ENCODE data around the gene GBX2. TPM values are rescaled to one million over a fixed set of nuclear protein-coding genes. Genes with fewer than 3 reads are reported as not detected.

The GBX2 gene
- total RNA-seq, 4 donors from 2014 or later, result 0.13 TPM; not detected in 3

DNA sequence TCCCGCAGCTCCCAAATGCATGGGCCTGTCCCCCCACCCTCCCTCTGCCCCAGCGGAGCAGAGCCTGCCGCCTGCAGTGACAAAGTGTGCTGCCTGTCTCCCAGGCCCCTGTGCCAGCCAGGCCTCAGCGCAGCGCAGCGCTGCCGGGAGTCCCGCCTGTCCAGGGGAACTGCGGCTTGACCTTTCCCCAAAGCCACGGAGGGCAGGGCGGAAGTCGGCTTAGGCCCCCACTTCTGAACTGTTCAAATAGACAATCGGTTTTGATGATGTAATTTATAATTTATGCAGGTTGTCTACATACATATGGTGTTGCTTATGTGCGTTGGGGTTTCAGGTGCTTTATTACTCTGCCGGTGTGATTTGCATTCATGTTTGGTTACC lies 7.1 kb downstream of the GBX2 start:
- peak in 1 of 2 donors; percentile 69 for DNase-seq (ENCODE audit: low spot score in 2 of 2)
- H3K4me3 ChIP-seq (ENCODE audit: low read depth, poor library complexity, severe bottlenecking), result no peak overlapping the region
- TF ChIP-seq, protein P1, sequence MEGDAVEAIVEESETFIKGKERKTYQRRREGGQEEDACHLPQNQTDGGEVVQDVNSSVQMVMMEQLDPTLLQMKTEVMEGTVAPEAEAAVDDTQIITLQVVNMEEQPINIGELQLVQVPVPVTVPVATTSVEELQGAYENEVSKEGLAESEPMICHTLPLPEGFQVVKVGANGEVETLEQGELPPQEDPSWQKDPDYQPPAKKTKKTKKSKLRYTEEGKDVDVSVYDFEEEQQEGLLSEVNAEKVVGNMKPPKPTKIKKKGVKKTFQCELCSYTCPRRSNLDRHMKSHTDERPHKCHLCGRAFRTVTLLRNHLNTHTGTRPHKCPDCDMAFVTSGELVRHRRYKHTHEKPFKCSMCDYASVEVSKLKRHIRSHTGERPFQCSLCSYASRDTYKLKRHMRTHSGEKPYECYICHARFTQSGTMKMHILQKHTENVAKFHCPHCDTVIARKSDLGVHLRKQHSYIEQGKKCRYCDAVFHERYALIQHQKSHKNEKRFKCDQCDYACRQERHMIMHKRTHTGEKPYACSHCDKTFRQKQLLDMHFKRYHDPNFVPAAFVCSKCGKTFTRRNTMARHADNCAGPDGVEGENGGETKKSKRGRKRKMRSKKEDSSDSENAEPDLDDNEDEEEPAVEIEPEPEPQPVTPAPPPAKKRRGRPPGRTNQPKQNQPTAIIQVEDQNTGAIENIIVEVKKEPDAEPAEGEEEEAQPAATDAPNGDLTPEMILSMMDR (IDR thresholded peaks at IDR 0.05), result no peak
- no peak for TF ChIP-seq POLR2A (IDR thresholded peaks at IDR 0.05)
- intact Hi-C loops (cut with DNase I; ENCODE audit: low total_unique reads), result no loop called here
- WGBS, 2 donors, result 63 to 76% methylated on average over 14 of the region's 15 CpGs

DNA sequence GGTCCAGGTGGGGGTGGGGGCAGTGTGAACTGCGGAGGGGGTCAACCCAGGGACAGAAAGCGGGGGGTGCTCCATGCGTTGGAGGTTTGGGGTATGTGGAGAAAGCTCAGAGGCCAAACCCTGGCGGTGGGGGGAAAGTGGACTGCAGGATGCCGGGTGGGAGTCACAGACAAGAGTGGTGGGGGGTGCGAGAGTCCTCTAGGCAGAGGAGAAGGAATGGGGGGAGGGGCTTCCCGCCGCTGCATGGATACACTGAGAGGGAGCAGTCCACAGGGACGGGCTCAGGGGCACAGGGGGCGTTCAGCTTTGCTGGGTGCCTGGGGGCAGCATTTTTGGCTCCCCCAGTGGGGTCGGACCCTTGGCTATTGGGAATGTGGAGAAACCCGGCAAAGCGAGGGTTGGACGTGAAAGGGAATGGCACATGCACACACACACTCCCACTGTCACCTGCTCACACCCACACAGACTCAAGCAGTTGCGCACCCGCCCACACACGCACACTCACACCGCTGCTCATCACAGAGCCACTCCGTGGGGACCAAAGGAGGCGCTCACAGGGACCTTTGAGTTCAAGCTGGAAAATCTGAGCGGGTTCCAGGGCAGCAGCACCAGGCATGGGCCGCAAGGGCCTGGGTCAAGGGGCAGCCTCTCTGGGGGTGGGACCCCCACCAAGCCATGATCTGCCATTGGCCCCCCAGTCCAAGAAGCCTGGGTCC lies 7.7 kb downstream of the GBX2 start:
- H3K4me3 ChIP-seq (ENCODE audit: low read depth, poor library complexity, severe bottlenecking), result no peak overlapping the region
- WGBS, 2 donors, result 49 to 60% methylated on average over 22 of the region's 22 CpGs
- intact Hi-C loops (cut with DNase I; ENCODE audit: low total_unique reads), result no loop called here
- DNase-seq (ENCODE audit: low spot score in 2 of 2), result peak in 1 of 2 donors; percentile 78
- TF ChIP-seq, protein P1 (IDR thresholded peaks at IDR 0.05), result no peak
- no peak for TF ChIP-seq POLR2A (IDR thresholded peaks at IDR 0.05)

DNA sequence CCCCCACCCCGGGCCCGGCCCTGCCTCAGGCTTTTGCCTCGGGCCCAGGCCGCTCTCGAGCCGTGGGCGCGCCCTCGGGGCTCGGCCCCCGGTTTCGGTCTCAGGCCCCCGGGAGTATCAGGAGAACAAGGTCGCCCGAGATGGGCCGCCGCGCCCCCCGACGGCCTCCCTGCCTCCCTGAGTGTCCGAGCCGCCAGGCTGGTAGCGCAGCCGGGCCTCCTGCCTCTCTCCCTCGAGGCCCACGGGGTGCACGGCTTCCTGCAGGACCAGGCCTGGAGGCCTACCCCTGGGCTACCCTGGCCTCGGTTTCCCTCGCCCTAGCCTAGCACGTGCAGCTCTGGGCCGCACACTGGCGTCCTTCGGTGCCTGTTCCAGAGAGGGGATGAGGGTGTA lies 8.4 kb downstream of the GBX2 start:
- DNase-seq (ENCODE audit: low spot score in 2 of 2), result peak in 1 of 2 donors; percentile 81
- intact Hi-C loops (cut with DNase I; ENCODE audit: low total_unique reads), result no loop called here
- no peak for TF ChIP-seq POLR2A (IDR thresholded peaks at IDR 0.05)
- TF ChIP-seq, protein P1 (IDR thresholded peaks at IDR 0.05), result no peak
- 13 to 25% methylated on average over 9 to 15 of the region's 33 CpGs for WGBS, 2 donors
- H3K4me3 ChIP-seq (ENCODE audit: low read depth, poor library complexity, severe bottlenecking), result no peak overlapping the region

DNA sequence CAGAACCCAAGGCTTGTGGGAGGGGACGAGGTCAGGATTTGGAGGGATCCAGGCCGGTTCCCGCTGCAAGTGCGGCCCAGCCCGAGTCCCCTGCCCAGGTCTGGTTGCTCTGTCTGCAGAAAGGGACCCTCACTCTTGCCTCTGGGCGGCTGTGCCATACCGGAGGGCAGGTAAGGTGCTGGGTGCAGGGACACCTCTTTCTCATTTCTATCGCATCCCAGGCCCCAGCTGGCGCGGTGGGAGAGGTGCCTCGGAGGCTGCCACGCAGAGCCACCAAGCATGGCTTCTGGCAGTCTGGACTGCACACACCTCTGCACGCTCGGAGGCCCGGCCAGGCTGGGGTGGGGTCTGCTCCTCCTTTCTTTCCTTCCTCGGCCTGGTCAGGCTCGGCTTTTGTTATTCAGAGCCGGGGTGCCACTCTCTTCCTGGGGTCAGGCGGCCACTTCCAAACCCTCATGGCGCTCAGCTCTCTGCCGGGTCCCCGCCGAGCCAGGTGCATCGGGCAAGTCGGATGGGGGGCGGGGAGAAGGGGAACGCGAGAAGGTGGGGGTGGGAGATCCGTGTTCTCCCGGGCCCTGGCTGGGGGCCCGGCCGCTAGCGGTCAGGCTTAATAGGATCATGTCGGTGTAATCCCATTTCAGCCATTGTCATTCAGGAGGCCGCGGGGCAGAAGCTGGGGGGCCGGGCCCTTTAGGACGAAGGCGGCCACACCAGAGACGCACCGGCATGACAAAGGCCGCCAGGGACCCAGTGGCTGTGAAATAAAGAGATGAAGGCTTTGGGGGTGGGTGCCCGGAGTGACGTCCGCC lies 9.0 kb downstream of the GBX2 start:
- H3K4me3 ChIP-seq (ENCODE audit: low read depth, poor library complexity, severe bottlenecking), result no peak overlapping the region
- peak in 1 of 2 donors; percentile 80 for DNase-seq (ENCODE audit: low spot score in 2 of 2)
- 36 to 41% methylated on average over 37 to 45 of the region's 45 CpGs for WGBS, 2 donors
- intact Hi-C loops (cut with DNase I; ENCODE audit: low total_unique reads), result no loop called here
- TF ChIP-seq, protein P1 (IDR thresholded peaks at IDR 0.05), result no peak
- no peak for TF ChIP-seq POLR2A (IDR thresholded peaks at IDR 0.05)

DNA sequence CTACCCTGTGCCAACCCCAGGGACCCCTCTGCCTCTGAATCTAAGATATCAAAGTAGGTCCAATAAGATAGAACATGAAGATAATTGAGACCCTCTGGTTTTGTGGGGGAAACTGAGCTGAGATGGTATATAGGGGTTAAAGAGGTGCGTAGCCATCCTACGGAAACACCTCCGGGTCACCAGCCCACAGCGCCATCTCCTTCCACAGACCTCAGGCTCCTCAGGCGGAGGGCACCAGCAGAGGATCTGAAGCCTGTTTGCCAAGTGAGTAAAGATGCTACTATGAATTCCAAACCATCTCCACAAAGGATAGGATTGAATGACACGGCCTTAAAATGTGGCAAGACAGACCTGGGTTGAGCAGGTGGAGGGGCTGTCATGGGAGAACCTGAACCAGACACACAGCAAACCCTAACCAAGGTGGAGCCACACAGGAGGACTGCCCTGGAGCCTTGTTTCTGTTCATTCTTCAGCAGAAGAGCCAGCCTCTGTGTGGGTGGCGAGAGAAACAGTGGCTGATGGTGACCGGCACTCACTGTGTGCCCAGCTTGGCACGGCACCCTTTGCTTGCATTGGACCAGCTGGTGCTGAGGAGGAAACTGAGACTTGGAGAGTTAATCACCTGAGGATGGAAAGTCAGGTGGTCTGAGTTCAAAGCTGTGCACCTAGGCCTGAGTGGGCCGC lies 10.2 kb downstream of the GBX2 start:
- WGBS, 2 donors, result 86 to 90% methylated on average over 10 of the region's 10 CpGs
- DNase-seq (ENCODE audit: low spot score in 2 of 2), result no peak

More for the DNA sequence above, 10.2 kb downstream of the GBX2 start:
- H3K4me3 ChIP-seq (ENCODE audit: low read depth, poor library complexity, severe bottlenecking), result no peak overlapping the region
- intact Hi-C loops (cut with DNase I; ENCODE audit: low total_unique reads), result no loop called here
- TF ChIP-seq POLR2A (IDR thresholded peaks at IDR 0.05), result no peak
- TF ChIP-seq, protein P1 (IDR thresholded peaks at IDR 0.05), result no peak

Data from lower leg skin (tissue), 4 donors.